A673 (cell line): ENCODE results near the gene SETX.
A peak's percentile ranks its signal among the peaks of the same experiment; 100 is the strongest.

ENCODE experiments used
- CTCF ChIP-seq: fragments of 300-800, 200-600 bp; sonication (generic); conservative IDR thresholded peaks from 2 replicates; pipeline ENCODE4 v1.5.1; 2017; ENCODE audit warnings: low read depth, mild to moderate bottlenecking, antibody characterized with exemption, low read length, moderate library complexity, mixed read lengths
- EZH2 ChIP-seq: fragments of 200-600 bp; sonication (generic); IDR thresholded peaks from 2 replicates; pipeline ENCODE4 v1.6.1; 2017; ENCODE audit warnings: borderline replicate concordance, low read depth, mild to moderate bottlenecking, mixed read lengths, antibody characterized with exemption, low read length; ENCODE audit not compliant: poor library complexity, severe bottlenecking

GRCh38 chr9:132312873-132313272 lies 41.9 kb downstream of the SETX start:
- TF ChIP-seq EZH2 (no peak), CTCF (peak; percentile 27; the same call in 1 of the 2 replicates)
